Activated CD4-positive, alpha-beta T cell treated with anti-CD3 and anti-CD28 coated beads for 48 hours (primary cell): Measurements from ENCODE around the gene APOL3.
"Not testable (repeated sequence)": the region's sequence is repeated elsewhere in the genome, so short reads cannot be mapped to it uniquely, and the experiment has no call there.

Experiments
- DNase-seq: peaks from one replicate; pipeline ENCODE4 v3.0.0-alpha.2; 2020

The APOL3 gene

GRCh38 chr22:36099561-36099960 is 61.0 kb downstream of the APOL3 start:
- not testable (repeated sequence) for DNase-seq

GRCh38 chr22:36097880-36098279 is 62.7 kb downstream of the APOL3 start:
- DNase-seq = no peak

GRCh38 chr22:36090772-36091171 is 69.8 kb downstream of the APOL3 start:
- DNase-seq = not testable (repeated sequence)
